Endothelial cell of umbilical vein (primary cell): ENCODE data around the gene EPN2.
"Not testable (repeated sequence)": the region's sequence is repeated elsewhere in the genome, so short reads cannot be mapped to it uniquely, and the experiment has no call there.

Source experiments
- CTCF ChIP-seq, 2 donors: IDR thresholded peaks; 1 replicate in 1 of 2; 2 replicates in 1 of 2; pipeline ENCODE4 v1.5.1; 2011; ENCODE audit warnings: low read length in 2 of 2, mild to moderate bottlenecking in 2 of 2, moderate library complexity in 2 of 2, control low read depth in 1 of 2, inconsistent platforms in 1 of 2, low read depth in 1 of 2; ENCODE audit not compliant: insufficient read depth in 1 of 2; ENCODE audit errors: extremely low read depth in 1 of 2
- JUN ChIP-seq: IDR thresholded peaks from 2 replicates; pipeline ENCODE4 v1.6.1; 2011; ENCODE audit warnings: borderline replicate concordance, low read depth; ENCODE audit not compliant: insufficient read length, insufficient read depth
- POLR2A ChIP-seq: IDR thresholded peaks from 2 replicates; pipeline ENCODE4 v1.6.1; 2012; ENCODE audit warnings: low read depth, mild to moderate bottlenecking, control low read depth, low read length
- POLR2AphosphoS5 ChIP-seq: IDR thresholded peaks from 2 replicates; pipeline ENCODE4 v1.6.1; 2012; ENCODE audit warnings: low read depth, mild to moderate bottlenecking, control low read depth, low read length, moderate library complexity; ENCODE audit not compliant: insufficient read depth

GRCh38 chr17:19220195-19220594 is 17.0 kb upstream of the EPN2 start:
- not testable (repeated sequence) for TF ChIP-seq JUN; POLR2AphosphoS5; CTCF (IDR thresholded peaks at IDR 0.05; ENCODE audit: extremely low read depth in 1 of 2, insufficient read depth in 1 of 2, low read depth in 1 of 2, low read length in 2 of 2); POLR2A
